K562 (cell line): ENCODE results near the gene RIN3. TPM values are rescaled to one million over a fixed set of nuclear protein-coding genes. Genes with fewer than 3 reads are reported as not detected.

Source experiments
- ATAC-seq: fragments of 200-7000 bp; cut with Tn5 transposase; 3 replicates; pipeline ENCODE4 v1.9.1; 2020; ENCODE audit warnings: moderate library complexity
- BruUV-seq: library from RNA; stranded (reverse); fragments of 400-500 nt; replicated peaks from 2 replicates; lab custom pipeline; 2021; lab: Mats Ljungman, UMichigan
- CTCF ChIA-PET: fragments of 300-600 bp; formaldehyde crosslinking; extraction: SDS; loops from one replicate; lab custom pipeline; 2021; ENCODE audit warnings: low intra/inter-chr PET ratio; lab: Yijun Ruan, JAX
- POLR2A ChIA-PET: fragments of 300-600, 350-650 bp; sonication (Branson Sonifier 250); formaldehyde crosslinking; extraction: SDS; loops from one replicate; lab custom pipeline; 2021; ENCODE audit warnings: antibody characterized with exemption, inconsistent platforms; lab: Yijun Ruan, JAX
- DNase-seq, 4 experiments: peaks; one replicate each; pipeline versions ENCODE4 v3.0.0 to v3.0.0-alpha.2; 2011 to 2018; ENCODE audit warnings: low spot score in 3 of 4, mixed read lengths in 3 of 4; ENCODE audit errors: extremely low read depth in 1 of 4
- FAIRE-seq: peaks from 2 replicates; lab custom pipeline; 2011; peaks lifted over from hg19 to GRCh38; lab: Jason Lieb, UNC
- H2AFZ ChIP-seq: 2 replicates; pipeline ENCODE4 v1.6.0; 2011; ENCODE audit warnings: low read depth, low read length, control low read depth, inconsistent platforms
- H3K27ac ChIP-seq: fragments of 200-600 bp; 3 replicates; pipeline ENCODE4 v1.8.0; 2011; ENCODE audit warnings: low read depth, mild to moderate bottlenecking, control low read depth, inconsistent platforms, low read length, moderate library complexity, mixed read lengths; ENCODE audit errors: extremely low read depth
- H3K27me3 ChIP-seq, 2 experiments: fragments of 300-600 bp in 1 of 2; 2 replicates in 1 of 2; 3 replicates in 1 of 2; pipeline versions ENCODE4 v1.6.0 to v1.8.0; 2011; ENCODE audit warnings: inconsistent platforms in 2 of 2, low read length in 2 of 2, mild to moderate bottlenecking in 1 of 2, mixed read lengths in 1 of 2, moderate library complexity in 1 of 2; ENCODE audit not compliant: control insufficient read depth in 2 of 2, insufficient read depth in 2 of 2
- H3K36me3 ChIP-seq: fragments of 300-600 bp; 3 replicates; pipeline ENCODE4 v1.8.0; 2011; ENCODE audit warnings: mild to moderate bottlenecking, low read length, inconsistent platforms; ENCODE audit not compliant: control insufficient read depth, insufficient read depth
- H3K4me1 ChIP-seq, 2 experiments: fragments of 200-600 bp in 1 of 2; replicated peaks in 1 of 2; 2 replicates in 1 of 2; 3 replicates in 1 of 2; pipeline versions ENCODE4 v1.5.1 to v1.8.0; 2011; ENCODE audit warnings: inconsistent platforms in 2 of 2, low read length in 2 of 2, mild to moderate bottlenecking in 1 of 2, mixed read lengths in 1 of 2, moderate library complexity in 1 of 2; ENCODE audit not compliant: control insufficient read depth in 2 of 2, insufficient read depth in 2 of 2
- H3K4me2 ChIP-seq: 2 replicates; pipeline ENCODE4 v1.6.1; 2011; ENCODE audit warnings: low read length, control low read depth, inconsistent platforms, mixed read lengths; ENCODE audit not compliant: insufficient read depth
- H3K4me3 ChIP-seq: fragments of 200-600 bp; sonication (generic), shearing (Covaris generic); 2 replicates; pipeline ENCODE4 v1.5.1; 2016; ENCODE audit warnings: control low read depth, inconsistent platforms
- H3K79me2 ChIP-seq: fragments of 200-600 bp; 3 replicates; pipeline ENCODE4 v1.8.0; 2011; ENCODE audit warnings: low read length, inconsistent platforms; ENCODE audit not compliant: control insufficient read depth, insufficient read depth
- H3K9ac ChIP-seq, 2 experiments: 2 replicates each; pipeline versions ENCODE4 v1.6.0 to v1.6.1; 2011; ENCODE audit warnings: low read depth in 2 of 2, low read length in 2 of 2, control low read depth in 1 of 2, inconsistent platforms in 1 of 2, mild to moderate bottlenecking in 1 of 2, mixed read lengths in 1 of 2; ENCODE audit not compliant: insufficient read depth in 1 of 2
- H3K9me1 ChIP-seq: one replicate; pipeline ENCODE4 v1.6.0; 2011; ENCODE audit warnings: inconsistent platforms, mild to moderate bottlenecking, low read length, moderate library complexity; ENCODE audit not compliant: control insufficient read depth, insufficient read depth
- H3K9me3 ChIP-seq: replicated peaks from 2 replicates; pipeline ENCODE4 v1.5.1; 2011; ENCODE audit warnings: low read depth, low read length, inconsistent platforms; ENCODE audit not compliant: control insufficient read depth, insufficient read depth
- H4K20me1 ChIP-seq: replicated peaks from 2 replicates; pipeline ENCODE4 v1.6.1; 2011; ENCODE audit warnings: low read length, inconsistent platforms, mixed read lengths; ENCODE audit not compliant: control insufficient read depth, insufficient read depth
- C11orf30 ChIP-seq: fragments of 450-650 bp; IDR thresholded peaks from 2 replicates; pipeline ENCODE4 v1.6.1; 2016; ENCODE audit warnings: low read depth, mild to moderate bottlenecking
- HNRNPLL ChIP-seq: fragments of 200-400 bp; formaldehyde crosslinking; IDR thresholded peaks from 2 replicates; pipeline ENCODE4 v1.6.1; 2017; ENCODE audit warnings: low read length, low read depth, mild to moderate bottlenecking; ENCODE audit not compliant: poor library complexity, severe bottlenecking
- JUN ChIP-seq, 2 experiments: sonication (generic) in 1 of 2; formaldehyde crosslinking in 1 of 2; IDR thresholded peaks; 2 replicates each; pipeline versions ENCODE4 v1.6.1 to v1.8.0; 2012 to 2022; ENCODE audit warnings: borderline replicate concordance in 2 of 2, mild to moderate bottlenecking in 2 of 2, improper control_type of control experiment in 1 of 2, low read depth in 1 of 2, low read length in 1 of 2, missing genetic modification reagents in 1 of 2
- KLF13 ChIP-seq: fragments of 450-650 bp; IDR thresholded peaks from 2 replicates; pipeline ENCODE4 v1.6.1; 2016; ENCODE audit warnings: missing genetic modification characterization, low read depth, mild to moderate bottlenecking, missing compliant biosample characterization, moderate library complexity, borderline replicate concordance
- MAFF ChIP-seq: IDR thresholded peaks from 2 replicates; pipeline ENCODE4 v1.6.1; 2012; ENCODE audit warnings: low read length, improper control_type of control experiment
- MAFG ChIP-seq: fragments of 450-650 bp; conservative IDR thresholded peaks from 2 replicates; pipeline ENCODE4 v1.6.1; 2016; ENCODE audit warnings: missing genetic modification characterization, missing compliant biosample characterization
- MAFK ChIP-seq: IDR thresholded peaks from 2 replicates; pipeline ENCODE4 v1.6.1; 2011; ENCODE audit warnings: low read length, improper control_type of control experiment
- MED1 ChIP-seq: sonication (generic); formaldehyde crosslinking; IDR thresholded peaks from 2 replicates; pipeline ENCODE4 v1.8.1; 2023; ENCODE audit warnings: missing genetic modification reagents, borderline replicate concordance
- MTA3 ChIP-seq: fragments of 450-650 bp; formaldehyde crosslinking; IDR thresholded peaks from 2 replicates; pipeline ENCODE4 v1.6.1; 2017; ENCODE audit warnings: mild to moderate bottlenecking, borderline replicate concordance
- NRF1 ChIP-seq, 2 experiments: fragments of 450-650 bp; IDR thresholded peaks in 1 of 2; conservative IDR thresholded peaks in 1 of 2; 2 replicates each; pipeline ENCODE4 v1.6.1; 2014; ENCODE audit warnings: mild to moderate bottlenecking in 2 of 2
- SPI1 ChIP-seq: IDR thresholded peaks from 2 replicates; pipeline ENCODE4 v1.6.1; 2011; ENCODE audit warnings: low read depth, low read length, control low read depth, borderline replicate concordance
- TRIM24 ChIP-seq, 2 experiments: fragments of 450-650 bp; IDR thresholded peaks; 2 replicates each; pipeline ENCODE4 v1.6.1; 2016
- ZFP36 ChIP-seq: fragments of 150-350 bp; IDR thresholded peaks from 2 replicates; pipeline ENCODE4 v1.6.1; 2018; ENCODE audit warnings: low read length, low read depth; ENCODE audit not compliant: partially characterized antibody
- ZFPM2 ChIP-seq: fragments of 250-450 bp; sonication (Bioruptor Pico); IDR thresholded peaks from 2 replicates; pipeline ENCODE4 v1.5.1; 2022; ENCODE audit warnings: mild to moderate bottlenecking
- ZNF23 ChIP-seq: fragments of 250-450 bp; sonication (Bioruptor Pico); IDR thresholded peaks from 2 replicates; pipeline ENCODE4 v1.4.0; 2020; ENCODE audit warnings: mild to moderate bottlenecking
- ZNF316 ChIP-seq: fragments of 450-650 bp; IDR thresholded peaks from 2 replicates; pipeline ENCODE4 v1.6.1; 2016
- WGBS: fragments of 100-300 bp; shearing (Covaris generic); methylation state at CpG from one replicate; pipeline ENCODE4 v1.1.6; 2016; ENCODE audit warnings: low coverage, mixed read lengths; ENCODE audit not compliant: insufficient coverage; ENCODE audit errors: missing lambda C conversion rate; 5-methylcytosine and 5-hydroxymethylcytosine counted together
- in situ Hi-C: fragments of 300-500 bp; cut with MboI; formaldehyde crosslinking; loops from 4 replicates; pipeline ENCODE4 v1.15.0; 2018; ENCODE audit warnings: inconsistent platforms, mixed read lengths
- intact Hi-C: fragments of 100-400 bp; cut with micrococcal nuclease; formaldehyde crosslinking; loops from 2 replicates; pipeline ENCODE4 v1.14.2; 2022
- polyA plus RNA-seq, 8 experiments: library from polyadenylated mRNA; depleted of rRNA in 4 of 8; stranded (reverse) in 5 of 8; unstranded in 3 of 8; fragments of >200 nt; fragmentation: Nextera tagmentation in 2 of 8; fragmentation: Illumina TruSeq in 1 of 8; extraction: Ambion mirVana in 2 of 8; extraction: Trizol in 1 of 8; gene quantifications; 2 replicates each; pipeline versions ENCODE4 v1.2.1 to v1.2.3, GENCODE V29; 2011 to 2014; ENCODE audit warnings: inconsistent platforms in 1 of 8, missing spikeins in 1 of 8
- total RNA-seq, 7 experiments: library from RNA; depleted of rRNA in 6 of 7; stranded (reverse); fragments of >200 nt in 6 of 7; fragmentation: Illumina TruSeq in 2 of 7; extraction: Trizol in 2 of 7; gene quantifications; 2 replicates each; pipeline versions ENCODE4 v1.2.1 to v1.2.3, GENCODE V29; 2011 to 2021; ENCODE audit warnings: low replicate concordance in 1 of 7

Gene RIN3
- total and polyA plus RNA-seq, 9 of the 15 experiments (the other 6 are each of a cell fraction or from before 2014, with no cell fraction given): 0.01 to 0.49 (median 0.08) TPM; not detected in 5

DNA sequence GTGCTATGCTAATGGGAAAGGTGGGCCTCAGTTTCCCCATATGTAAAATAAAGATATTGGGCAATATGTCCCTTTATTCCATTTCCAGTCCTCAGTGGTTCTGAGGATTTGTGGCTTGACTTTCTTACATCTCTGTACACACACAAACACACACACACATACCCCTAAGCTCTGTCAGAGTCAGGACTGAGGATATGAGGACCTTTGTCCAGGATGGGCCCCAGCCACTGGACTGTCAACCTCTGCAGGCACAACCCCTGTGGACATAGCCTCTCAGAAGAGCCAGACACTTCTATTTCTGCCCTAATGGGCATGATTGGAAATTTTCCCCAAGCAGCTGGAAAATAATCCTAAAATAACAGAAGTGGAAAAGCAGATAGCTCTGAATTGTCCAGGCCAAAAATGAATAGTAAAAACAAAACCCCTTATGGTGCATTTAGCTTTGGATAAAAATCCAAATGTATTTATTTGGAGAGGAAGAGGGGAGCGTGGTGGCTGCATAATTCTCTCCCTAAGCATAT, 50.2 kb downstream of the RIN3 start:
- H3K4me2 ChIP-seq: no peak overlapping the region
- POLR2A ChIA-PET: no interaction called here
- TF ChIP-seq JUN (IDR thresholded peaks at IDR 0.05; ENCODE audit: borderline replicate concordance, low read depth, low read length): no peak
- TF ChIP-seq JUN (CRISPR knock-in tag; IDR thresholded peaks at IDR 0.05; ENCODE audit: borderline replicate concordance): no peak
- TF ChIP-seq, all 486 proteins: peak for 0
- H2AFZ ChIP-seq: no peak overlapping the region
- intact Hi-C loops (no loop called here), in situ Hi-C loops (no loop called here)
- H3K27ac ChIP-seq: no peak overlapping the region
- ATAC-seq (no peak), DNase-seq (no peak), FAIRE-seq (no peak)
- no peaks in the 10 kb centered on the region for H3K79me2 ChIP-seq
- no peaks in the 10 kb centered on the region for H3K36me3 ChIP-seq
- no peak overlapping the region for H3K9ac ChIP-seq
- H3K4me1 ChIP-seq: no peaks in the 10 kb centered on the region
- no peaks in the 10 kb centered on the region for H3K9me3 ChIP-seq
- no TSS peak for BruUV-seq
- H3K27me3 ChIP-seq: no peaks in the 10 kb centered on the region; a peak in 2 of 5 replicates
- 0% methylated on average over 1 of the region's 1 CpG for WGBS
- no peaks in the 10 kb centered on the region for H3K9me1 ChIP-seq
- no peaks in the 10 kb centered on the region for H4K20me1 ChIP-seq
- no peak overlapping the region for H3K4me3 ChIP-seq
- CTCF ChIA-PET: no interaction called here

DNA sequence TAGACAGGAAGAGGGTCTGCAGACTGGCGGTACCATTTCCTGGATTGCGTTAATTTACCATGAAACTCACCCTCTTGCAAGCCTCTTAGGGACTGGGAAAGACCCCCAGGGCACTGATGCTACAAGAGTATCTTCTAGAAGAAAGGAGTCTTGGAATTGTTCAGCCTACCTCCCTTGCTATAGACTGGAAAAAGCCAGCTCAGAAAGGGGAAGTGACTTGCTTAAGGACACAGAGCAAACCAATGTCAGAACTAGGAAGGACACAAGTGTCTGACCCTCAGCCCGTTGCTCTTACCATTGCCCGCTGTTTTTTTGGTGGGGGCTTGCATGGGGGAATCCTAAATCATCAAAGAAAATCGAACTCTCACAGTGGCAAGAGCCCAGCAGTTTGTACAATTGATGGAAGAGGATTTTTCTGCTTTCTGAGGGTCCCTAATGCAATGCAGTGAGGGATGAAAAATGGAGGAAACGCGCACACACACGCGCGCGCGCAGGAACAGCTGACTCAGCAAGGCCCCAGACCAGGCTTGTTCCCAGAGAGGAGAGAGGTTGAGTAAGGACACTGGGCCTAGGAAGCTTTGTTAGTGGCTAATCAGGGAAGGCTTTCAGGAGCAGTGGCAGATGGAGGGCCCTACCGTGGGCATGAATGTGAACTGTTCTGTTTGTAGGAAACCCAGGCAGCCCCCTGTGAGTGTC, 50.9 kb downstream of the RIN3 start:
- H3K79me2 ChIP-seq: no peaks in the 10 kb centered on the region
- in situ Hi-C loops: no loop called here
- WGBS: 0% methylated on average over 8 of the region's 13 CpGs
- no peaks in the 10 kb centered on the region for H3K4me1 ChIP-seq
- no peaks in the 10 kb centered on the region for H3K9me1 ChIP-seq
- DNase-seq: no peak
- BruUV-seq: no TSS peak
- no peak for FAIRE-seq
- H2AFZ ChIP-seq: no peak overlapping the region
- H3K4me2 ChIP-seq: no peak overlapping the region
- no peaks in the 10 kb centered on the region; a peak in 2 of 5 replicates for H3K27me3 ChIP-seq
- intact Hi-C loops: no loop called here
- ATAC-seq: no peak
- no peak overlapping the region for H3K4me3 ChIP-seq
- no peaks in the 10 kb centered on the region for H3K9me3 ChIP-seq
- no peak overlapping the region for H3K9ac ChIP-seq
- peak; percentile 55 to 62 for TF ChIP-seq NRF1 (conservative IDR thresholded peaks at IDR 0.05 in 1 of 2, IDR thresholded peaks at IDR 0.05 in 1 of 2)
- TF ChIP-seq TRIM24 (IDR thresholded peaks at IDR 0.05): no peak
- peak; percentile 77 for TF ChIP-seq ZNF316
- TF ChIP-seq C11orf30: peak; percentile 82
- peak; percentile 21 for TF ChIP-seq ZFP36
- no peak for TF ChIP-seq MED1 (CRISPR knock-in tag)
- TF ChIP-seq SPI1: peak; percentile 89
- TF ChIP-seq MAFG (tag): peak; percentile 81
- no peak for TF ChIP-seq ZFPM2
- TF ChIP-seq MAFF: peak; percentile 65
- no peak for TF ChIP-seq KLF13 (tag)
- TF ChIP-seq MAFK: peak; percentile 84
- TF ChIP-seq ZNF23 (CRISPR knock-in tag): no peak
- TF ChIP-seq HNRNPLL: no peak
- TF ChIP-seq MTA3: no peak
- TF ChIP-seq, all 486 proteins: peak for 8
- H3K36me3 ChIP-seq: no peaks in the 10 kb centered on the region
- H3K27ac ChIP-seq: no peak overlapping the region
- ChIA-PET CTCF (no interaction called here), POLR2A (interaction anchor here (1.1 kb wide), 1 partner anchor 21 kb away, joined by 4 read pairs; no protein-coding TSS in a partner anchor)
- H4K20me1 ChIP-seq: no peaks in the 10 kb centered on the region
